Upper lobe of left lung (tissue), 6 donors: Measurements from ENCODE around the gene TAF3. TPM values are rescaled to one million over a fixed set of nuclear protein-coding genes. Genes with fewer than 3 reads are reported as not detected.

ENCODE experiments used
- ATAC-seq, 2 donors: fragments of 200-7000 bp; cut with Tn5 transposase; one replicate each; pipeline ENCODE4 v1.9.1; 2022; ENCODE audit warnings: mild to moderate bottlenecking in 2 of 2, moderate library complexity in 2 of 2; ENCODE audit not compliant: low FRiP score in 2 of 2
- DNase-seq, 2 donors: peaks; one replicate each; pipeline ENCODE4 v3.0.0-alpha.2; 2019 to 2020
- H3K27ac ChIP-seq, 4 donors: fragments of 200-600 bp; sonication (generic); one replicate each; pipeline ENCODE4 v1.5.1; 2016 to 2019
- H3K27me3 ChIP-seq, 4 donors: fragments of 200-600 bp; sonication (generic); one replicate each; pipeline ENCODE4 v1.5.1; 2017 to 2019
- H3K36me3 ChIP-seq, 4 donors: fragments of 200-600 bp; sonication (generic); one replicate each; pipeline ENCODE4 v1.5.1; 2016 to 2019
- H3K4me1 ChIP-seq, 4 donors: fragments of 200-600 bp; sonication (generic); one replicate each; pipeline ENCODE4 v1.5.1; 2018 to 2019
- H3K4me3 ChIP-seq, 4 donors: fragments of 200-600 bp; sonication (generic); one replicate each; pipeline ENCODE4 v1.5.1; 2017 to 2019; ENCODE audit warnings: mild to moderate bottlenecking in 2 of 4, moderate library complexity in 1 of 4
- H3K9me3 ChIP-seq, 4 donors: fragments of 200-600 bp; sonication (generic); one replicate each; pipeline ENCODE4 v1.5.1; 2018 to 2019
- EP300 ChIP-seq, 4 donors: sonication (generic); formaldehyde crosslinking; IDR thresholded peaks; one replicate each; pipeline ENCODE4 v1.5.1; 2017; ENCODE audit warnings: antibody characterized with exemption in 4 of 4, control low read depth in 2 of 4
- POLR2A ChIP-seq, 4 donors: fragments of 450-650 bp; IDR thresholded peaks; one replicate each; pipeline ENCODE4 v1.5.1; 2016 to 2017; ENCODE audit warnings: antibody characterized with exemption in 4 of 4, mild to moderate bottlenecking in 2 of 4
- POLR2AphosphoS5 ChIP-seq, 2 donors: sonication (generic); formaldehyde crosslinking; IDR thresholded peaks; one replicate each; pipeline ENCODE4 v1.5.1; 2017; ENCODE audit warnings: antibody characterized with exemption in 2 of 2
- WGBS, 2 donors: methylation state at CpG; one replicate each; pipeline ENCODE4 v1.1.5; 2017 to 2018; 5-methylcytosine and 5-hydroxymethylcytosine counted together
- total RNA-seq, 6 donors: library from RNA; depleted of rRNA in 4 of 6; stranded (reverse); fragments of >200 nt in 4 of 6; gene quantifications; one replicate each; pipeline versions ENCODE4 v1.1.0 to v1.2.1, GENCODE V29; 2016 to 2021
- TF ChIP-seq, protein P1 (sequence below), 6 experiments: fragments of 450-650 bp in 4 of 6; fragments of 200-600 bp in 2 of 6; sonication (generic) in 2 of 6; IDR thresholded peaks; one replicate each; pipeline ENCODE4 v1.5.1; 2016 to 2019; ENCODE audit warnings: antibody characterized with exemption in 6 of 6
- donor health status: DM: no; HTN: no; CAD: no; lungs with moderate emphysema.
- donor health status: DM: no; HTN: yes; CAD: no; lungs with severe emphysema.

Gene TAF3
- total RNA-seq, 6 donors from 2014 or later = 6.8 to 16.8 (median 10.1) TPM

DNA sequence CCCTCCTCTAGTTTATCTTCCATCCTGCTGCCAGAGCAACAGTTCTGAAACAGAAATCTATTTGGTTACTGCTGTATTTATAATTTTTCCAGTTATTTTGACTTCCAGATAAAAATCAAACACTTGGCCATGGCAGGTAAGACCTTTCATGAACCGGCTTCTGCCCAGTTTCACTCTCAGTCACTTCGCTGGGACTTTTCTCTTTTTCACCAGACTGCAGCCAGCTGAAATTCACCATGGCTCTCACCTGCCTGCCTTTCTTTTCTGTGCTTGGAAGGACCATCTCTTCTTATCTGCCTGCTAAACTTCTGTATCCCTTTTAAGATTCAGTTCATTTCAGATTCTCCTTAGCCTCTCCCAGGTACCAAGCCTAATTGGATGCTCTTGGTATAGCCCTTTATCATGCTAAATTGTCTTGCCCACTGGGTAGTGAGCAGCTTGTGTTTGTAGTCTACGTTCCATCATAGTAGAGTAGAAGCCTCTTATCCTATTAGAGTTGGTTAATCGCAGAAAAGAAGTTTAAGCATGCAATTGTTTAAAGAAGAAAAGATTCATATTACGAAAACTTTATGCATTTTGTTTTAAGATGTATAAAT is 71.7 kb downstream of the TAF3 start:
- WGBS, 2 donors = 86 to 98% methylated on average over 5 of the region's 5 CpGs
- no peak for TF ChIP-seq POLR2A (IDR thresholded peaks at IDR 0.05)
- TF ChIP-seq, protein P1, sequence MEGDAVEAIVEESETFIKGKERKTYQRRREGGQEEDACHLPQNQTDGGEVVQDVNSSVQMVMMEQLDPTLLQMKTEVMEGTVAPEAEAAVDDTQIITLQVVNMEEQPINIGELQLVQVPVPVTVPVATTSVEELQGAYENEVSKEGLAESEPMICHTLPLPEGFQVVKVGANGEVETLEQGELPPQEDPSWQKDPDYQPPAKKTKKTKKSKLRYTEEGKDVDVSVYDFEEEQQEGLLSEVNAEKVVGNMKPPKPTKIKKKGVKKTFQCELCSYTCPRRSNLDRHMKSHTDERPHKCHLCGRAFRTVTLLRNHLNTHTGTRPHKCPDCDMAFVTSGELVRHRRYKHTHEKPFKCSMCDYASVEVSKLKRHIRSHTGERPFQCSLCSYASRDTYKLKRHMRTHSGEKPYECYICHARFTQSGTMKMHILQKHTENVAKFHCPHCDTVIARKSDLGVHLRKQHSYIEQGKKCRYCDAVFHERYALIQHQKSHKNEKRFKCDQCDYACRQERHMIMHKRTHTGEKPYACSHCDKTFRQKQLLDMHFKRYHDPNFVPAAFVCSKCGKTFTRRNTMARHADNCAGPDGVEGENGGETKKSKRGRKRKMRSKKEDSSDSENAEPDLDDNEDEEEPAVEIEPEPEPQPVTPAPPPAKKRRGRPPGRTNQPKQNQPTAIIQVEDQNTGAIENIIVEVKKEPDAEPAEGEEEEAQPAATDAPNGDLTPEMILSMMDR (IDR thresholded peaks at IDR 0.05) = no peak
- TF ChIP-seq EP300 (IDR thresholded peaks at IDR 0.05) = no peak
- no peak for TF ChIP-seq POLR2AphosphoS5 (IDR thresholded peaks at IDR 0.05)
- ATAC-seq (no peak), DNase-seq (no peak)
- no peaks in the 10 kb centered on the region for H3K9me3 ChIP-seq
- no peaks in the 10 kb centered on the region for H3K36me3 ChIP-seq
- H3K4me1 ChIP-seq = peaks cover 3 to 10% (median 7%) of the 10 kb centered on the region in 4 donors
- no peaks in the 10 kb centered on the region for H3K27me3 ChIP-seq
- H3K27ac ChIP-seq = no peak overlapping the region
- no peak overlapping the region for H3K4me3 ChIP-seq

DNA sequence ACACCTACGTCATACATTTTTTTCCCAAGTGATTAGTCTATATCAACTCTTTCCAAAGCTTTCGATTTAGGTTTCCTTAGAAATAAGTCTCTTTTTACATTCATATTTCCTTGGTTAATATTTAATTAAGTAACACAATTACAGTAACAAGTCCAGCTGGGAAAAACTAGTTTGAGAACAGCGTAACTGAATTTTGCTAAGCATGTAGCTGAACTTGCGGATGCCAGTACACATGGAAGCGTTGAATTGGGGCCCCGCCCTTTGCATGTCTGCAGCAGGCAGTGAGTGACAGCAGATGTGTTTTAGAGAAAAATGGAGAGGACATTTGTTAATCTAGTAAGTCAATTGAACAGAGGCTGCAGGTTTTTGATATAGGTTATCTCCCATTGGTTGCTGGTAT is 72.5 kb downstream of the TAF3 start:
- Histone ChIP-seq H3K27ac (no peak overlapping the region), H3K9me3 (no peaks in the 10 kb centered on the region), H3K36me3 (no peaks in the 10 kb centered on the region), H3K4me3 (no peak overlapping the region), H3K4me1 (peaks cover 3 to 10% (median 7%) of the 10 kb centered on the region in 4 donors), H3K27me3 (no peaks in the 10 kb centered on the region)
- TF ChIP-seq POLR2A (IDR thresholded peaks at IDR 0.05) (no peak), POLR2AphosphoS5 (IDR thresholded peaks at IDR 0.05) (no peak), EP300 (IDR thresholded peaks at IDR 0.05) (no peak)
- TF ChIP-seq, protein P1 (IDR thresholded peaks at IDR 0.05) = no peak
- WGBS, 2 donors = 94 to 95% methylated on average over 6 of the region's 6 CpGs
- DNase-seq = no peak
- ATAC-seq = no peak

DNA sequence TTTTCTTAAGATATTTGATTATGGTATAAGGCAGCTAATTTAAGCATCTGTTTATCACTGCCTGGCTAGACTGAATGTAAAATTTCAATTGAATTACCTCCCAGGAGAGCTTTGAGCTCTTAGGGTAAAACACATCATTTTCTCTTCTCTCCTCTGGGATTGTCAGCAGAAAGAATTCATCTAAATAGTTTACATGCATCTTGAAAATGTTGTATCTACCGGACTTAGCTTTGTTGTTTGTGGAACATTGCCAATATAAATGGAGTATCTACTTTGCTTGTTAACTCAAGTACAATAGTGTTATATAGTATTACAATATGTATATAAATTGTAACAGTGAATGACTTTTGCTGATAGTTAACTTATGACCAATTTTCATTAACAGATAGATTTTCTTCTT is 73.3 kb downstream of the TAF3 start:
- ATAC-seq (no peak), DNase-seq (no peak)
- WGBS, 2 donors = 28 to 29% methylated on average over 1 of the region's 1 CpG
- Histone ChIP-seq H3K4me3 (no peak overlapping the region), H3K9me3 (no peaks in the 10 kb centered on the region), H3K27ac (no peak overlapping the region), H3K27me3 (no peaks in the 10 kb centered on the region), H3K36me3 (peaks cover 0 to 5% (median 0%) of the 10 kb centered on the region in 4 donors), H3K4me1 (peaks cover 3 to 10% (median 7%) of the 10 kb centered on the region in 4 donors)
- TF ChIP-seq POLR2AphosphoS5 (IDR thresholded peaks at IDR 0.05) = no peak
- TF ChIP-seq, protein P1 (IDR thresholded peaks at IDR 0.05) = no peak
- no peak for TF ChIP-seq EP300 (IDR thresholded peaks at IDR 0.05)
- TF ChIP-seq POLR2A (IDR thresholded peaks at IDR 0.05) = no peak

DNA sequence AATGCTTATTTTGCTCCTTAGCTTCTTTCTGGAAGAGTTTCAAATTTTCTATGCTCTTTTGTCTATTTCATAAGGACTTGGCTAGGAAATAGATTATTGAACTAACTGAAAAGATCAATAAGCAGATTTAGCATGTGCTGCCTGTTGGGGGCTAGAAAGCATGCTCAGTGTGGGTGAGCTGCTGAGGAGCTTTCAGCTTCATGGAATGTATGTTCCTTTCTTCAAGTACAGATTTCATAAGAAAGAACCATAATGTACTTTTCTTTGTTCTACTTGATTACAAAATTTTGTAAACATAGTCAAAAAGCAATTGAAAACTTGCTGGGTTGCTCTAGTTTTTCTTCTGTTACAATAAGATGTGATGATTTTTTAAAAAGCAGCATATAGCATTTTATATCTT is 73.8 kb downstream of the TAF3 start:
- no peak for TF ChIP-seq POLR2A (IDR thresholded peaks at IDR 0.05)
- Histone ChIP-seq H3K4me3 (no peak overlapping the region), H3K36me3 (peaks cover 0 to 5% (median 0%) of the 10 kb centered on the region in 4 donors), H3K27me3 (no peaks in the 10 kb centered on the region), H3K9me3 (no peaks in the 10 kb centered on the region), H3K4me1 (peaks cover 3 to 9% (median 6%) of the 10 kb centered on the region in 4 donors), H3K27ac (no peak overlapping the region)
- no peak for ATAC-seq
- no peak for DNase-seq

DNA sequence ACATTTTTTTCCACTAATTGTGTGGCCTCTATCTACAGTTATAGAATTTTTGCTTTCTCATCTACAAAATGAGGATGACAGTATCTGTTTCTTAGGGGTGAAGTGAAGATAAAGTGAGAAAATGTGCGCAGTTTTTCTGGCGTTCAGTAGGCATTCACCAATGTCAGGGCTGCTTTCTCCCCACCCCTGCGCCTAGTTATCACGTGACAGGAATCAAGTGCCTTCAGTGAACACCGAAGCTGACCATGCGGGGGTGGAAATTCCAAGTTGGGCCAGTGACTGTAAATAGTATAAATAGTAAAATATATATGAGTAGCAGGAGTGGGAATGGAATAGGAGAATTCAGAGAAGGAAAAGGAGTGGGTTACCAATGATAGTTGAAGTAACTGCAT is 77.4 kb downstream of the TAF3 start:
- Histone ChIP-seq H3K27me3 (no peaks in the 10 kb centered on the region), H3K36me3 (peaks cover 0 to 5% (median 0%) of the 10 kb centered on the region in 4 donors), H3K9me3 (no peaks in the 10 kb centered on the region), H3K27ac (no peak overlapping the region), H3K4me1 (peaks cover 3 to 9% (median 5%) of the 10 kb centered on the region in 4 donors), H3K4me3 (no peak overlapping the region)
- ATAC-seq = no peak
- TF ChIP-seq, protein P1 (IDR thresholded peaks at IDR 0.05) = no peak
- TF ChIP-seq EP300 (IDR thresholded peaks at IDR 0.05) (no peak), POLR2A (IDR thresholded peaks at IDR 0.05) (no peak), POLR2AphosphoS5 (IDR thresholded peaks at IDR 0.05) (no peak)
- WGBS, 2 donors = 92 to 96% methylated on average over 6 of the region's 6 CpGs
- DNase-seq = no peak
